ENCODE data around the gene NPTX2.

NPTX2 gene

GRCh38 chr7:98678215-98678614 is 61.1 kb downstream of the NPTX2 start:
- DNase-seq (ENCODE audit: low spot score): no peak
- H3K27ac ChIP-seq: no peak overlapping the region
- no peak overlapping the region for H3K4me3 ChIP-seq
- no peak for TF ChIP-seq CTCF (IDR thresholded peaks at IDR 0.05)

Measured in coronary artery (tissue), 2 donors.